IMR-90 (cell line): ENCODE results near the gene WDR76. TPM values are rescaled to one million over a fixed set of nuclear protein-coding genes. Genes with fewer than 3 reads are reported as not detected.

Experiments used
- ATAC-seq: fragments of 200-7000 bp; cut with Tn5 transposase; 2 replicates; pipeline ENCODE4 v1.9.1; 2020; ENCODE audit warnings: low read depth, mild to moderate bottlenecking, moderate library complexity
- BruUV-seq: library from RNA; stranded (reverse); fragments of 400-500 nt; replicated peaks from 2 replicates; lab custom pipeline; 2021; lab: Mats Ljungman, UMichigan
- CTCF ChIA-PET: fragments of 300-600 bp; formaldehyde crosslinking; extraction: SDS; loops from one replicate; lab custom pipeline; 2021; ENCODE audit warnings: antibody characterized with exemption; lab: Yijun Ruan, JAX
- POLR2A ChIA-PET: fragments of 300-600 bp; sonication (Branson Sonifier 250); formaldehyde crosslinking; loops from one replicate; lab custom pipeline; 2022; ENCODE audit warnings: antibody characterized with exemption; ENCODE audit not compliant: unreplicated experiment; lab: Charles Lee
- DNase-seq: peaks from one replicate; pipeline ENCODE4 v3.0.0; 2013
- H2AFZ ChIP-seq: replicated peaks from 2 replicates; pipeline ENCODE3; 2013; ENCODE audit warnings: low read length, mild to moderate bottlenecking; ENCODE audit not compliant: poor library complexity
- H2AK5ac ChIP-seq: 2 replicates; pipeline ENCODE4 v1.6.1; 2013; ENCODE audit warnings: low read depth, low read length, inconsistent platforms
- H2AK9ac ChIP-seq: replicated peaks from 2 replicates; pipeline ENCODE3; 2013; ENCODE audit warnings: mild to moderate bottlenecking, low read depth, low read length, moderate library complexity; ENCODE audit not compliant: poor library complexity
- H2BK120ac ChIP-seq: 2 replicates; pipeline ENCODE4 v1.6.1; 2013; ENCODE audit warnings: low read depth, low read length, inconsistent platforms
- H2BK15ac ChIP-seq: 3 replicates; pipeline ENCODE4 v1.6.1; 2013; ENCODE audit warnings: low read depth, low read length, inconsistent platforms
- H2BK20ac ChIP-seq: 2 replicates; pipeline ENCODE4 v1.6.1; 2013; ENCODE audit warnings: low read depth, mild to moderate bottlenecking, inconsistent platforms, low read length, moderate library complexity
- H2BK5ac ChIP-seq: 2 replicates; pipeline ENCODE4 v1.6.1; 2013; ENCODE audit warnings: mild to moderate bottlenecking, low read depth, low read length, inconsistent platforms; ENCODE audit not compliant: poor library complexity, severe bottlenecking
- H3K14ac ChIP-seq: replicated peaks from 2 replicates; pipeline ENCODE4 v1.6.1; 2013; ENCODE audit warnings: low read depth, low read length, inconsistent platforms
- H3K18ac ChIP-seq: 2 replicates; pipeline ENCODE4 v1.6.1; 2013; ENCODE audit warnings: low read depth, low read length, control low read depth
- H3K23ac ChIP-seq: 2 replicates; pipeline ENCODE4 v1.6.1; 2013; ENCODE audit warnings: low read depth, low read length, inconsistent platforms
- H3K27ac ChIP-seq: 2 replicates; pipeline ENCODE4 v1.5.1; 2013; ENCODE audit warnings: mild to moderate bottlenecking, control low read depth, low read length; ENCODE audit not compliant: insufficient read depth
- H3K27me3 ChIP-seq: 2 replicates; pipeline ENCODE4 v1.6.1; 2013; ENCODE audit warnings: low read length; ENCODE audit not compliant: control insufficient read depth, insufficient read depth
- H3K36me3 ChIP-seq: 2 replicates; pipeline ENCODE4 v1.6.1; 2013; ENCODE audit warnings: low read length, mixed read lengths; ENCODE audit not compliant: control insufficient read depth, insufficient read depth
- H3K4ac ChIP-seq: 2 replicates; pipeline ENCODE4 v1.6.1; 2013; ENCODE audit warnings: low read depth, low read length, inconsistent platforms
- H3K4me1 ChIP-seq: 2 replicates; pipeline ENCODE4 v1.6.1; 2013; ENCODE audit warnings: low read length, mixed read lengths; ENCODE audit not compliant: control insufficient read depth, insufficient read depth
- H3K4me2 ChIP-seq: 2 replicates; pipeline ENCODE4 v1.6.1; 2013; ENCODE audit warnings: low read depth, mild to moderate bottlenecking, control low read depth, low read length, moderate library complexity
- H3K4me3 ChIP-seq: 2 replicates; pipeline ENCODE4 v1.5.1; 2013; ENCODE audit warnings: low read depth, mild to moderate bottlenecking, control low read depth, low read length, moderate library complexity; ENCODE audit not compliant: insufficient read depth
- H3K56ac ChIP-seq: 2 replicates; pipeline ENCODE4 v1.6.1; 2013; ENCODE audit warnings: low read length, inconsistent platforms; ENCODE audit not compliant: insufficient read depth; ENCODE audit errors: extremely low read depth
- H3K79me1 ChIP-seq, 2 experiments: 2 replicates each; pipeline ENCODE4 v1.6.1; 2013; ENCODE audit warnings: low read length in 2 of 2, inconsistent platforms in 1 of 2, low read depth in 1 of 2
- H3K9ac ChIP-seq: 2 replicates; pipeline ENCODE4 v1.6.1; 2013; ENCODE audit warnings: low read depth, low read length, control low read depth
- H3K9me1 ChIP-seq: 2 replicates; pipeline ENCODE4 v1.6.1; 2013; ENCODE audit warnings: low read length, inconsistent platforms; ENCODE audit not compliant: insufficient read depth
- H3K9me3 ChIP-seq: 2 replicates; pipeline ENCODE4 v1.6.1; 2013; ENCODE audit warnings: low read length; ENCODE audit not compliant: control insufficient read depth, insufficient read depth
- H4K20me1 ChIP-seq: 2 replicates; pipeline ENCODE4 v1.6.1; 2013; ENCODE audit warnings: low read length, inconsistent platforms; ENCODE audit not compliant: insufficient read depth
- H4K5ac ChIP-seq: 2 replicates; pipeline ENCODE4 v1.6.1; 2013; ENCODE audit warnings: mild to moderate bottlenecking, low read depth, low read length, control low read depth
- H4K8ac ChIP-seq, 2 experiments: 2 replicates each; pipeline ENCODE4 v1.6.1; 2013; ENCODE audit warnings: low read depth in 2 of 2, low read length in 2 of 2, control low read depth in 1 of 2, inconsistent platforms in 1 of 2
- H4K91ac ChIP-seq: 2 replicates; pipeline ENCODE4 v1.6.1; 2013; ENCODE audit warnings: low read depth, low read length, inconsistent platforms; ENCODE audit not compliant: insufficient read depth
- BHLHE40 ChIP-seq: fragments of 150-350 bp; IDR thresholded peaks from 2 replicates; pipeline ENCODE4 v1.6.1; 2016; ENCODE audit warnings: mild to moderate bottlenecking, low read depth, low read length
- CEBPB ChIP-seq: IDR thresholded peaks from 2 replicates; pipeline ENCODE4 v1.6.1; 2012; ENCODE audit warnings: low read depth, low read length, improper control_type of control experiment
- CHD1 ChIP-seq: IDR thresholded peaks from 2 replicates; pipeline ENCODE4 v1.6.1; 2012; ENCODE audit warnings: low read depth, low read length, improper control_type of control experiment
- MAZ ChIP-seq: IDR thresholded peaks from 2 replicates; pipeline ENCODE4 v1.6.1; 2012; ENCODE audit warnings: low read depth, mild to moderate bottlenecking, low read length, improper control_type of control experiment, moderate library complexity, borderline replicate concordance
- MXI1 ChIP-seq: IDR thresholded peaks from 2 replicates; pipeline ENCODE4 v1.6.1; 2012; ENCODE audit warnings: low read depth, mild to moderate bottlenecking, low read length, moderate library complexity, borderline replicate concordance
- NFE2L2 ChIP-seq: fragments of 150-350 bp; IDR thresholded peaks from 2 replicates; pipeline ENCODE4 v1.6.1; 2016; ENCODE audit warnings: low read depth, mild to moderate bottlenecking, low read length
- RAD21 ChIP-seq: IDR thresholded peaks from 2 replicates; pipeline ENCODE4 v1.6.1; 2012; ENCODE audit warnings: low read length, improper control_type of control experiment
- RCOR1 ChIP-seq: IDR thresholded peaks from 2 replicates; pipeline ENCODE4 v1.6.1; 2012; ENCODE audit warnings: mild to moderate bottlenecking, low read length, improper control_type of control experiment; ENCODE audit not compliant: insufficient replicate concordance
- RFX5 ChIP-seq: IDR thresholded peaks from 2 replicates; pipeline ENCODE4 v1.8.0; 2012; ENCODE audit warnings: low read depth, mild to moderate bottlenecking, low read length, moderate library complexity
- WGBS, 2 experiments: methylation state at CpG; one replicate each; pipeline versions ENCODE4 v1.1.5 to v1.1.7; 2013; ENCODE audit warnings: missing lambda C conversion rate in 2 of 2; ENCODE audit not compliant: insufficient read length in 1 of 2; ENCODE audit errors: extremely low coverage in 2 of 2; 5-methylcytosine and 5-hydroxymethylcytosine counted together
- dilution Hi-C: fragments of 300-500 bp; cut with HindIII; formaldehyde crosslinking; loops from one replicate; pipeline ENCODE4 v1.14.3; 2018; ENCODE audit warnings: low sequenced_read_pairs; ENCODE audit not compliant: unreplicated experiment
- in situ Hi-C: fragments of 300-500 bp; cut with MboI; formaldehyde crosslinking; loops from 3 replicates; pipeline ENCODE4 v1.14.3; 2019; ENCODE audit warnings: low sequenced_read_pairs, inconsistent platforms, mixed read lengths
- intact Hi-C: fragments of 100-400 bp; cut with micrococcal nuclease; formaldehyde crosslinking; loops from 2 replicates; pipeline ENCODE4 v1.10.0; 2022
- polyA plus RNA-seq, 3 experiments: library from polyadenylated mRNA; depleted of rRNA; stranded (reverse); fragments of >200 nt; gene quantifications; 2 replicates each; pipeline ENCODE4 v1.2.3, GENCODE V29; 2012; ENCODE audit warnings: low replicate concordance in 1 of 3
- total RNA-seq: library from RNA; depleted of rRNA; stranded (reverse); fragments of >200 nt; gene quantifications from 2 replicates; pipeline ENCODE4 v1.2.3, GENCODE V29; 2012
- TF ChIP-seq, protein P1 (sequence below): conservative IDR thresholded peaks from 2 replicates; pipeline ENCODE4 v1.5.1; 2012; ENCODE audit warnings: mild to moderate bottlenecking, low read depth, low read length, improper control_type of control experiment
- TF ChIP-seq, protein P2 (sequence below): fragments of 150-350 bp; IDR thresholded peaks from 2 replicates; pipeline ENCODE4 v1.6.1; 2017; ENCODE audit warnings: mild to moderate bottlenecking, antibody characterized with exemption, low read length, low read depth
- TF ChIP-seq, protein P3 (sequence below): fragments of 150-350 bp; IDR thresholded peaks from 2 replicates; pipeline ENCODE4 v1.6.1; 2016; ENCODE audit warnings: low read depth, mild to moderate bottlenecking, low read length, moderate library complexity, borderline replicate concordance

WDR76 gene
- total and polyA plus RNA-seq, 2 of the 4 experiments (the other 2 are of a cell fraction) = 4.8 to 25.8 TPM

DNA sequence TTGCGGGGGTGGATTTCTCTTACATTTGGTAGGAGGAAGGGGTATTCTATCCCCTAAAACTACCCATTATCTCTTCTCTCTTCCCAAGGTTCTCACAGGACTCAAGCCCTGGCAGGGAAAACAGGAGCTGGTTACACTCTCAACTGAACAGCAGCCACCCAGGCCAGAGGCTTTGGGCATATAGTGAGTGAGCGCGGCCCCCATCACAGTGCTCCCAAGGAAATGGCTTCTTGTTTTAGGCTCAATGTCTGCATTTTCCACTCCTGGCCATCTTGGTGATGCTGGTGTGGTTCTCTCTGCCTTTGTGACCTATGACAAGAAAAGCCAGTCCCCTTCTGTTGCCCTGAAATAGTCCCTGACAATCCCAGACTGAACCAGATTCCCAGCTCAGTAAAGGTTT lies 50.1 kb downstream of the WDR76 start:
- no peak overlapping the region for H2AK5ac ChIP-seq
- no peak overlapping the region for H3K9ac ChIP-seq
- H3K9me1 ChIP-seq = no peaks in the 10 kb centered on the region; the same call in 1 of the 2 replicates
- DNase-seq (no peak), ATAC-seq (no peak)
- no peak overlapping the region for H2AFZ ChIP-seq
- H3K18ac ChIP-seq = no peak overlapping the region
- no peak overlapping the region for H3K23ac ChIP-seq
- H3K4me1 ChIP-seq = no peaks in the 10 kb centered on the region
- no TSS peak for BruUV-seq
- H3K4me2 ChIP-seq = no peak overlapping the region
- TF ChIP-seq RAD21 = no peak
- TF ChIP-seq RCOR1 = no peak
- no peak for TF ChIP-seq CEBPB
- TF ChIP-seq NFE2L2 = no peak
- TF ChIP-seq RFX5 = no peak
- TF ChIP-seq CHD1 = no peak
- TF ChIP-seq, protein P1, sequence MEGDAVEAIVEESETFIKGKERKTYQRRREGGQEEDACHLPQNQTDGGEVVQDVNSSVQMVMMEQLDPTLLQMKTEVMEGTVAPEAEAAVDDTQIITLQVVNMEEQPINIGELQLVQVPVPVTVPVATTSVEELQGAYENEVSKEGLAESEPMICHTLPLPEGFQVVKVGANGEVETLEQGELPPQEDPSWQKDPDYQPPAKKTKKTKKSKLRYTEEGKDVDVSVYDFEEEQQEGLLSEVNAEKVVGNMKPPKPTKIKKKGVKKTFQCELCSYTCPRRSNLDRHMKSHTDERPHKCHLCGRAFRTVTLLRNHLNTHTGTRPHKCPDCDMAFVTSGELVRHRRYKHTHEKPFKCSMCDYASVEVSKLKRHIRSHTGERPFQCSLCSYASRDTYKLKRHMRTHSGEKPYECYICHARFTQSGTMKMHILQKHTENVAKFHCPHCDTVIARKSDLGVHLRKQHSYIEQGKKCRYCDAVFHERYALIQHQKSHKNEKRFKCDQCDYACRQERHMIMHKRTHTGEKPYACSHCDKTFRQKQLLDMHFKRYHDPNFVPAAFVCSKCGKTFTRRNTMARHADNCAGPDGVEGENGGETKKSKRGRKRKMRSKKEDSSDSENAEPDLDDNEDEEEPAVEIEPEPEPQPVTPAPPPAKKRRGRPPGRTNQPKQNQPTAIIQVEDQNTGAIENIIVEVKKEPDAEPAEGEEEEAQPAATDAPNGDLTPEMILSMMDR = no peak
- TF ChIP-seq, protein P2, sequence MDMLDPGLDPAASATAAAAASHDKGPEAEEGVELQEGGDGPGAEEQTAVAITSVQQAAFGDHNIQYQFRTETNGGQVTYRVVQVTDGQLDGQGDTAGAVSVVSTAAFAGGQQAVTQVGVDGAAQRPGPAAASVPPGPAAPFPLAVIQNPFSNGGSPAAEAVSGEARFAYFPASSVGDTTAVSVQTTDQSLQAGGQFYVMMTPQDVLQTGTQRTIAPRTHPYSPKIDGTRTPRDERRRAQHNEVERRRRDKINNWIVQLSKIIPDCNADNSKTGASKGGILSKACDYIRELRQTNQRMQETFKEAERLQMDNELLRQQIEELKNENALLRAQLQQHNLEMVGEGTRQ = no peak
- TF ChIP-seq, protein P3, sequence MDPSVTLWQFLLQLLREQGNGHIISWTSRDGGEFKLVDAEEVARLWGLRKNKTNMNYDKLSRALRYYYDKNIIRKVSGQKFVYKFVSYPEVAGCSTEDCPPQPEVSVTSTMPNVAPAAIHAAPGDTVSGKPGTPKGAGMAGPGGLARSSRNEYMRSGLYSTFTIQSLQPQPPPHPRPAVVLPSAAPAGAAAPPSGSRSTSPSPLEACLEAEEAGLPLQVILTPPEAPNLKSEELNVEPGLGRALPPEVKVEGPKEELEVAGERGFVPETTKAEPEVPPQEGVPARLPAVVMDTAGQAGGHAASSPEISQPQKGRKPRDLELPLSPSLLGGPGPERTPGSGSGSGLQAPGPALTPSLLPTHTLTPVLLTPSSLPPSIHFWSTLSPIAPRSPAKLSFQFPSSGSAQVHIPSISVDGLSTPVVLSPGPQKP = no peak
- TF ChIP-seq MAZ = no peak
- no peak for TF ChIP-seq MXI1
- TF ChIP-seq BHLHE40 = no peak
- dilution Hi-C loops (no loop called here), intact Hi-C loops (loop anchor here (10.0 kb wide), 1 partner anchor 658 kb away; the partner anchor contains the start of gene EIF3J), in situ Hi-C loops (loop anchor here (10.0 kb wide), 1 partner anchor 628 kb away; no protein-coding TSS in a partner anchor)
- no peak overlapping the region for H4K8ac ChIP-seq
- no peak overlapping the region for H2BK20ac ChIP-seq
- H3K56ac ChIP-seq = no peak overlapping the region
- H3K79me1 ChIP-seq = peaks cover 0 to 3% of the 10 kb centered on the region in 2 experiments; a peak in 1 of 4 replicates
- H2AK9ac ChIP-seq = no peak overlapping the region
- H4K5ac ChIP-seq = no peak overlapping the region
- no peaks in the 10 kb centered on the region for H3K27me3 ChIP-seq
- H2BK15ac ChIP-seq = no peak overlapping the region
- H4K20me1 ChIP-seq = no peaks in the 10 kb centered on the region; the same call in 1 of the 2 replicates
- H3K4ac ChIP-seq = no peak overlapping the region
- POLR2A ChIA-PET = no interaction called here
- H3K36me3 ChIP-seq = peaks cover 5% of the 10 kb centered on the region; the same call in 1 of the 2 replicates
- H3K4me3 ChIP-seq = no peak overlapping the region
- no CpG with 5 or more reads among the region's 3 CpGs for WGBS, 2 experiments
- H4K91ac ChIP-seq = no peak overlapping the region
- no peak overlapping the region for H3K14ac ChIP-seq
- no peak overlapping the region for H3K27ac ChIP-seq
- H2BK5ac ChIP-seq = no peak overlapping the region
- no peak overlapping the region for H2BK120ac ChIP-seq
- CTCF ChIA-PET = no interaction called here
- no peaks in the 10 kb centered on the region for H3K9me3 ChIP-seq
